HG02938 (cell line): Measurements from ENCODE around the gene TTC34.

ENCODE experiments used
- ATAC-seq: cut with Tn5 transposase; IDR thresholded peaks from one replicate; pipeline ENCODE4 v1.9.1; 2021; ENCODE audit warnings: mild to moderate bottlenecking, moderate library complexity; ENCODE audit not compliant: unreplicated experiment

Gene TTC34

DNA sequence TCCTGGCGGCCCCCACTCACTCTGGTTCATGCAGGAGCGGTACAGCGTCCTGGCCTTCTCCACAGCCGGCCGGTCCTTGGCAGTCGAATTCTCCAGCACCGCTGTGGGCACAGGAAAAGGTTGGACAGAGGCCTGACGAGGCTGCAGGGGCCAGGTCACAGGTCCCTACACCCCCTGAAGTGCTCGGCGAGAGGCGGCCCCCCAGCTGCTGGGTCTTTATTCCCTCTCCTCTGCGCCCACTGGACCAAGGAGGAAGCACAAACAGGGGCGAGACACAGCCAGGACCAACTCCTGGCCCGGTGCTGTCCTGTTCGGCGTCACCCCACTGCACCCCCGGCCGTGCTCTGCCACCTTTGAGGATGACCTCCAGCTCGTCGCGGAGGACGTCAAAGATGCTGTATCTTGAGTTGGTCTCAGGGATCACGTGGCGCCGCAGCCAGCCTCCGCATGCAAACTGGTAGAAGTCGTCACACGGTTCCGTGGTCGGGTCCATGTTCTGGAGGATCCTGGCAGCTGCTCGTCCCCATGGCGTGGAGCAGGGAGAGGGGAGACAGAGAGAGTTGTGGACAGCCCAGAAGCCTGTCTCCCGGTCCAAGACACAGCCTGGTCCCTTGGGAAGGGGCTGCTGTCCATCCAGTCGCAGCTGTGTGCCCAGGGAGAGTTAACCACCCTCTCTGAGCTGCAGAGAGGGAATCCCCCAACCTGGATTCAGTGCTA is 192.0 kb downstream of the TTC34 start:
- no peak for ATAC-seq

GRCh38 chr1:2607641-2608091 is 193.8 kb downstream of the TTC34 start:
- no peak for ATAC-seq

GRCh38 chr1:2606881-2607621 is 194.4 kb downstream of the TTC34 start:
- ATAC-seq: no peak

DNA sequence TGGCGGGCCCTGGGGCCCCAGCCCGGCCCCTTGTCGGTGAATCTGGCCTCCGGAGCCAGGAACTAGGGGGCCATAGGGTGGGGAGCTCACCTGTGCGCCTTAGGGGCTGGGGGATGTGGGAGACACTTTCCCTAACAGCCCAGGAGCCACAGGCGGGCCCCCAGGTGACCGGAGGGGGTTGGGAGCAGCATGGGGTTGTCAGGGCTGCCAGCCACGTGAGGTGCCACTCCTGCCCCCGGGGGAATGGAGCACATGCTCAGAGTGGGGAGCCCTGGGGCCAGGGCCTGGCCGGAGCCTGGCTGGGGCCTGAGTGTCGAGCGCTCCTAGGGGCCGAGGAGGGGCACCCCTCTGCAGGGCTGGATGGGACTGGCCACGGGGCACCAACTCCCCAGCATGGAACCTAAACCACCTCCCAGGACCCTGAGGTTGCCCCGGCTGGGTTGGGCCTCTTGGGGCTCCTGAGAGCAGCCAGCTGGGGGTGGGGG is 195.1 kb downstream of the TTC34 start:
- ATAC-seq: no peak

- no peak for ATAC-seq
Observed at GRCh38 chr1:2605509-2606395, 195.7 kb downstream of the TTC34 start.

- ATAC-seq: no peak
Observed at GRCh38 chr1:2604844-2605508, 196.5 kb downstream of the TTC34 start.

GRCh38 chr1:2604156-2604843 is 197.2 kb downstream of the TTC34 start:
- no peak for ATAC-seq

DNA sequence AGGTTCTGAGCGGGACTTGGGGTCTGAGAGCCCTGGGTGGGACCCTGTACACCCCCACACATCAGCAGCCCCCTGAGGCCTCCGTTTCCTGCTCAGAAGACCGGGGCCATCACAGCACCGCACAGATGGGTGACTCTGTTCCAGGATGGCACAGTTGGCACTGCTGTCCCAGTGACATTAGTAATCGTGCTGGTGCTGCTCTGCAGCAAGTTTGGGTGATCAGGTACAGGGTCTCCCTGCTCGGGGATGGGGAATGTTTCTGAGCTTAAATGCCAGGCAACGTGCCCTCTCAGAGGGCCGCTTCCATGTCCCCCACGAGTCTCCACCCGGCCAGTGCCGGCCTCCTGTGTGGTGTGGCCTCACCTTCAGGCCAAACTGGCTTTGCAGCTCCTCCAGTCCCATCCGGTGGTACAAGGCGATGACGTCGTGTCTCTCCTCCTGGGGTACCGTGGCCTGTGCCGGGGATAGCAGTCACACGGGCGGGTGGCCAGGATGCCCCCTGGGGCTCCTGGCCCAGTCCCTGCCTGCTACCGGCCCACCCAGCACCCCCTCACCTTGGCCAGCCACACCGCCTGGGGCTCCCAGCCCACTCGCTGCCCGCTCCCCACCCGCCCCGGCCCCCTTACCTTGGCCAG is 197.9 kb downstream of the TTC34 start:
- ATAC-seq: no peak

DNA sequence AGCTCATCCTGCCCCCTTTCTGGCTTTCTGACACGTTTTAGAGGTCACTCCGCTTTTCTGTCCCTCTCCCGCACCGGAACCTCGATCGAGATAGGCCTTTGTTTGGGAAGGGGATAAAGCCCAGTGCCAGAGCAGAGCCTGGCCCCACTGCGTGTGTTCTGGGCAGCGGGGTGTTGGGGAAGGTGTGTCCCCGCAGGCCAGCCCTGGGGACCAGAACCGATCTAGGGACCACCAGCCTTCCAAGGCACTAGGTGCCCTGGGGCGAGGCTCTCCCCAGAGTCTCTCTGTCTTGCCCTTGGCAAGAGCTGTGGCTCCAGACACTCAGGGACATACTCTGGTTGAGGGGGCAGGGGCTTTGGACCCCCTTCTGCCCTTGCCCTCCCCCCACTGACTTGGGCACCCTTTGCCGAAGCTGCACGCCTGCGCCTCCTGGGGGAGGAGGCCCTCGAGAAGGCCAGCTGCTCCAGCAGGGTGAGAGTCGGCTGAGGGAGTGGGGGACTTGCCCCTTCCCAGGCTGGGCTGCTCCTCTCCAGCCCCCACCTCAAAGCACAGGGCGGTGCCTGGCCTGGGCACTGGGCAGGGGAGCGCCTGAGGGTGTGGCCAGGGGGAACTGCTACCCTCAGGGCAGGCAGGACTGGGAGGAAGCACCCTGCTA is 198.5 kb downstream of the TTC34 start:
- ATAC-seq: no peak

- ATAC-seq: no peak
Observed at GRCh38 chr1:2602311-2602835, 199.1 kb downstream of the TTC34 start.

DNA sequence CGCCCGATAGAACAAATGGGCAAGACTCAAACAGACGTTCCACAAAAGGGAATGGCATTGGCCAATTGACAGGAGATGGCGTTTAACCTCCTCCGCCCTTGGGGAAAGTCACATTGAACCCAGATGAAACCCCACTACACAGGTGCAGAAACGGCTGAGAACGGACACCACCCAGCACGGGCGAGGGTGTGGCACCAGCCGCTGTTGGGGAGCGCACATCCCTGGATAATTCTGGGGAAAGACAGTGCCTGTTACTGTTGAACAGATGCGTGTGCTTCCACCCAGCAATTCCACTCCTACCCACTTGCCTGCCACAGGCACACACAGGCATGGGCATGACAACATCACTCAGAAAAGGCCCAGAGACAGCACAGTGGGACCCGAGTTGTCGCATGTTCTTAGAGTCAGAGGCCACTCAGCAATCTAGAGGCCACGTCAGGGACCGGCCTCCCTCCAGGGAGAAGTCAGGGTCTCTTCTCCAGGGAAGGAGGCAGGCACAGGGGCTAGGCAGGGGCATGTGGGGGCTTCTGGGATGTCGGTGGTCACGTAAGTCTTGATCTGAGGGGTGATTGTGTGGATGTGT is 199.7 kb downstream of the TTC34 start:
- no peak for ATAC-seq

GRCh38 chr1:2598329-2598931 is 203.1 kb downstream of the TTC34 start:
- ATAC-seq: no peak

GRCh38 chr1:2597441-2598328 is 203.8 kb downstream of the TTC34 start:
- no peak for ATAC-seq

DNA sequence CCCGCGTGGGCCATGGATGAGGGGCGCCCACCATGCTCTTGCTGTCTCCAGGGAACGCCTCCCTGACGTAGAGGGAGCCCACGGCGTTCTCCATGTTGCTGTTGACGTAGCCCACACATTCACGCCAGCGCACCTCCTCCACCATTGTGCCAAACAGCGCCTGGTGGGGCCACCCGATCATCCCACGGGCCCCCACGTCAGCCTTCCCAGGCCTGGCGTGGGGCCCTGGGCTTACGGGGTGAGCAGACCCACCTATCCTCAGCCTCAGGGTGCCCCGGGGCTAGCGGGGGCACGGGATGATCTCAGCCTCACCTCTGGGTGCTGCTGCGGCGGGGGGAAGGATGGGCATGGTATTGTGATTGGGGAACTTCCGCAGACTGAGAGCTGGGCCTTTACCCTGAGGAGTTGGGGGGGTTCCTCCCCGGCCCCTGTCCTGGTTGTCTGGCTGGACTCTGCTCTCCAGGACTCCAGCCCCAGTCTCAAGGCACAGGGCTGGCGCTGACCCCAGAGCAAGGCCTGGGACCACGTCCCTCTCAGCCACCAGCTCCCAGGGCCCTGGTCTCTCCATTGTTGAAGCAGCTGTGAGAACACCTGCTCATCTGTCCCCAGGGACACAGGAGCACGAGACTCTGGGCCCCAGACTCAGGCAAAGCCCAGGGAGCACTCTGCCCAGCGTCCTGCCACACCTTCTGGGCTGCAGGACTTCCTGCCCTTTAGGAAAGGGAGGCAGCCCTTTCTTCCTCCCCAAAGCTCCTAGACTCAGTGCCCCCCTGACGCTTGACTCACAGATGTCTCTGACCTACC is 204.8 kb downstream of the TTC34 start:
- no peak for ATAC-seq

- no peak for ATAC-seq
Observed at GRCh38 chr1:2595812-2596529, 205.5 kb downstream of the TTC34 start.
